Suppressor macrophage (primary cell): Measurements from ENCODE around the gene BATF3.
"Not testable (repeated sequence)": the region's sequence is repeated elsewhere in the genome, so short reads cannot be mapped to it uniquely, and the experiment has no call there.

Experiments used
- DNase-seq, 4 experiments: peaks; one replicate each; pipeline ENCODE4 v3.0.0-alpha.2; 2020 to 2022

BATF3 gene

DNA sequence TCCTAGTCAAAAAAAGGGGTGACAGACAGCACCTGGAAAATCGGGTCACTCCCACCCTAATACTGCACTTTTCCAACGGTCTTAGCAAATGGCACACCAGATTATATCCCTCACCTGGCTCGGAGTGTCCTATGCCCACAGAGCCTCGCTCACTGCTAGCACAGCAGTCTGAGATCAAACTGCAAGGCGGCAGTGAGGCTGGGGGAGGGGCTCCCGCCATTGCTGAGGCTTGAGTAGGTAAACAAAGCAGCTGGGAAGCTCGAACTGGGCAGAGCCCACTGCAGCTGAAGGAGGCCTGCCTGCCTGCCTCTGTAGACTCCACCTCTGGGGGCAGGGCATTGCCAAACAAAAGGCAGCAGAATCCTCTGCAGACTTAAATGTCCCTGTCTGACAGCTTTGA, 41.4 kb downstream of the BATF3 start:
- DNase-seq: not testable (repeated sequence)

DNA sequence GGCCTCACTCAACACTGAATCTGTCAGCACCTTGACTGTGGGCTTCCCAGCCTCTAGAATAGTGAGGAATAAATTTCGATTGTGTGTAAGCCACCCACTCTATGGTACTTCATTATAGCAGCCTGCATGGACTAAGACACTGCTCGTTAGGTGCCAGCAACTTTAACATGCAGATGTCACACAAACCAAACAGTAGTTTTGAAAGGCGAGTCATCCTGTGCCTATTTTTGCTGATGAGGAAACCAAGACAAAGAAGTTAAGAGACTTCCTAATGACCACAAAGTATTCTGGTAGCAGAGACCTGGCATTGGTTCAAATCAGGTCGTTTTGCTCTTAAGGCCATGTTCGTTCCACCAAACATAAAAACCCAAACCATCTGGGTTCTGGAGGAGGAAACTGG, 42.9 kb downstream of the BATF3 start:
- DNase-seq: no peak

- DNase-seq: no peak
Measured at GRCh38 chr1:212655668-212656440, 43.8 kb downstream of the BATF3 start.

DNA sequence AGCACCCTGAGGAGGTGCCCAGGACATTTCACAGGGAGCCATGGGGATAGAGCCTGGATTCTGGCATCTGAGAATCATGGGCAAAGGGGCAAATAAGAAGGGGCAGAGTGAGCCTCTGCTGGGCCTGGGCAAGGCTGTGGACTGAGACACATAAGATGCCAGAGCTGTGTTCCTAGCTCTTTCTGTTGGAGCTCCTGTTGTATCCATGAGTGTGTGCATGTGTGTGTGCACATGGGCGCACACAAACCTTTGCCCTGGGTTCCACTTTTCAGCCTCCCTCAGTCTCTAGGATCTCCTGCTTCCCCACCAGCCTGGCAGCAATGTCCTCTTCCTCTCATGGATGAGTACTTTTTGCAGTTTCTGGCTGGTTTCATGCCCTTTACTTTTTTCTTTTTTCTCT, 47.0 kb downstream of the BATF3 start:
- DNase-seq: no peak

DNA sequence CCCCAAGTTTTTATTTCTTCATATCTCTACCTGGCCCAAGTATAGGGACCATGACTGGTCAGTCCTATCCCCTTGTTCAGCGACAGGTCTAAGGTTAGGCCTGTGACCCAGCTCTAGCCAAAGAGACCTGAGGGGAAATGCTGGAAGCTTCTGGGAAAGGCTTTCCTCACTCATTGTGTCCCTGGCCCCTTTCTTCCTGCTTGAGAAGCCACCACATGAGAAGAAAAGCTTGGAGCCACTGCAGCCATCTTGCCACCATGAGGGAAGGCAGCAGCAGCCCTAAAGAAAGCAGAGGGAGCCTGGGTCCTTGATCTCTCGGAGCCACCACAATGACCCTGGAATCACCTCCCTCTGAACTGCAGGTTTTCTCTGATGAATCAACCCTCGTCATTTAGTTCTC, 47.7 kb downstream of the BATF3 start:
- DNase-seq: no peak

DNA sequence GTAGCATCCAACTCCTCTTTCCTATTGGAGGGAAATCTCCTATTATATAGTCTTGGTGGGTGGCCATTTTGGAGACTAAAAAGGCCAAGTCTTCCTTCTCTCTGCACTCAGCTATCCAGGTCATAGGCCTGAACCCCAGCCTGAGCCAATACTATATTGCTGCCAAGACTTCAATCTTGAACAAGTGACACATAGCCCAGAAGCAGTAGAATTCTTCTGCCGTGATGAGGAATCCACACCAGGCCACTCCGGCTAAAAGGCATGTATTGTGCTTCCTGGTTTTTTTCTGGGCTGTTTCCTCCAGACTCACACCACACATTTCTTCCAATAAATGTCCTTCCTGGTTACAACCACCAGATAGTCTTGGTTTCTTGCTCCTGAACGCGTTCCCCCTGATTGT, 48.1 kb downstream of the BATF3 start:
- DNase-seq: no peak

GRCh38 chr1:212650228-212650627, 49.4 kb downstream of the BATF3 start:
- no peak for DNase-seq

- no peak for DNase-seq
Measured at GRCh38 chr1:212649020-212649419, 50.6 kb downstream of the BATF3 start.

DNA sequence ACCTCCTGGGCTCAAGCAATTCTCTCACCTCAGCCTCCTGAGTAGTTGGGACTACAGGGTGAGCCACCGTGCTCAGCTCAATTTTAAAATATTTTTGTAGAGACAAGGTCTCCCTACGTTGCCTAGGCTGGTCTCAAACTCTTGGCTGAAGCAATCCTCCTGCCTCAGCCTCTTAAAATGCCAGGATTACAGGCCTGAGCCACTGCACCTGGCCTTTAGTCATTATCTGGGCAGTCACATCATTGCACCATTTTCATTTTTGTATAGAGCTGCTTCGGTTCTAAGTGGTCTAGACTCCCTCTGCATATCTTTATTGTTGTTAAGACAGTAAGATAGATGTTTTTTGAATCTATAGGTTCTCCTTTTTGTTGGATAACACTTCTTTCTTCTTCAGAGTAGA, 51.2 kb downstream of the BATF3 start:
- DNase-seq: no peak

DNA sequence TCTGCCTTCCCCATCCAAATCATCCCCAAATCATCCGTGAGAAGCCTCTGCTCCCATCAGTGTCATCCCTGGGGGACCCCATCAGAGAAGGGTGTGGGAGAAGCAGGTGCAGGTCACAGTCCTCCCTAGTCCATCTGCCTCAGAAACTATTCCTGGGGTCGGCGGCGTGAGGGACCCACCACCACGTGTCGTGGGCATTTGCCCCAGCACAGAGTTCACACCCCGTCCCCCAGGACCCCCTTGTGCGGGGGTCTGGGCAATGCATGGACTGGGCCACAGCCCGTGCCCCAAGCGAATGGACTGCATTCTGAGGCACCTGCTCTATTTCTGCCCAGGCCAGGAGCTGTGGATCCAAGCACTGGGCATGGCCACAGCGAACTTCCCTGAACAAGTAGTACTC, 52.6 kb downstream of the BATF3 start:
- no peak for DNase-seq

- DNase-seq: no peak
Measured at GRCh38 chr1:212646588-212646987, 53.1 kb downstream of the BATF3 start.

DNA sequence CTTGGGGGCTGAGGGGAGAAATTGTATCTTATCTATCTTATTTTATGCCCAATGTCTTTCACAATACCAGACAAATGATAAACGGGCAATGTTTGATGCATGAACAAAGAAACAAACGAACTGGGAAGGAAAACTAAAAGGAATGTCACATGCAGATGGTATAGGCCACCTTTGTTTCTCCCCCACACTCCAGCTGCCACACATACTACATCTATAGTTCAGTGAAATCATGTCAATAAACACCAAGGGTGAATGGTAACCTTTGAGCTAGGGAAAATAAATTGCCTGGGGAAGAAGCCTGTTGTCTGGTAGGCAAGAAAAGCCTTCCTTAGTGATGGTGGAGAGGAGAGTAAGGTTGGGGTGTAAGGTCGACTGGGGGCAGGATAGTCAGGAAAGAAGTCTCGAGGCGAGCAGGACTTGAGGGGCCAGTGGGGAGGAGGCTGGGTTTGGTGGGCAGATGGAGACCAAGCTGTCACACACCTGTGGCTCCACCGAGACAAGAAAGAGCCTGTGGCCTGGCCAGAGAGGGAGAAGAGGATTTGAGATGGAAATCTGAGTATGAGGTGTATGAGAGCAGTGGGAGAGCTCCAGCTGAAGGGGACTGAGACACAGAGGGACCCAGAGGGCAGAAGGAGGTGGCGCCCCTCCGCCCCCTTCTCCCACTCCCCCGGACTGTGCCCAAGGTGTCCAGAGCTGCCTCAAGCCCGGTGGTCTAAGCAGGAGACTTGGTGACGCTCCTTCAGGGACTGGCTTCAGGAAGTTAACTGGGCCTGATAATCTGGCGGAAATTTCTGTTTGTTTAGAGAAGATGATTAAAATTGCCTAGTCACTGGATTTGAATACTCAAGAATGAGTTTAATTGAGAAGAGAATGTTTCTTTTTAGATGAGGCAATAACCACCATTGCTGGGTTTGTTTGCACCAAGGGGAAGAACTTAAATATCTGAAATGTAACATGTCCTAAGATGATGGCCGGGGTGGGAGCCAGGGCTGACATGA, 53.8 kb downstream of the BATF3 start:
- no peak for DNase-seq

- DNase-seq: no peak
Measured at GRCh38 chr1:212644866-212645545, 54.6 kb downstream of the BATF3 start.

DNA sequence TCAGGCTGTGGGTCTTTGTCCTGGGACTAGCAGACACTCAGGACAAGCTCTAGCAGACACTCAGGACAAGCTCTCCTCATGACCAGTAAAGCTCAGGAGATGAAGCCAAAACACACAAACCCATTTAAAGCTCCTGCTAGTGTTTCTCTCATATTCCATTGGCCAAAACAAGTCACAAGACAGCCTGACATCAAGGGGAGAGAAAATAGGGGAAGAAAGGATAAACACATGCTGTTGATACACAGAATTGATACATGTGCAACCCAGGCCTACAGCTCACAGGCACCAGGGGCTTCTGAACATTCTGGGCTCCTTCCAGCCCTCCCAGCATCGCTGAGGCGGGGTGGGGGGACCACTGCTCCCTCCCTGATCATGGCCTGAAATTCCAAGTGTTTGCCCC, 55.8 kb downstream of the BATF3 start:
- no peak for DNase-seq

DNA sequence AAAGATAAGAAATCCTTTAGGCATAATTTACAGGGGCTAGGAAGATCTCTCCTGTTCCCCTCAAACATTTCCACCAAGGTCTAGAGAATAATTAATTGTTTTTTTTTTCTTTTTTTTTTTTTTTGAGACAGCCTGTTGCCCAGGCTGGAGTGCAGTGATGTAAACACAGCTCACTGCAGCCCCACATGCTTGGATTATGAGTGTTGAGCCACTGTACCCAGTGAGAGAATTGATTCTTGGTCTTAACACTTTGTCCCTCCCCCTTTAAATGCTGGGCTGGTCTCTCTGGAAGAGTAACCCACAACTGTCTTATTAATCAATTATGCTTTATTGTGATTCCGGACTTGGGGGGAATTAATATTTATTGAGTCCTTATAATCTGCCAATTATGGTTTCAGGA, 57.7 kb downstream of the BATF3 start:
- no peak for DNase-seq

DNA sequence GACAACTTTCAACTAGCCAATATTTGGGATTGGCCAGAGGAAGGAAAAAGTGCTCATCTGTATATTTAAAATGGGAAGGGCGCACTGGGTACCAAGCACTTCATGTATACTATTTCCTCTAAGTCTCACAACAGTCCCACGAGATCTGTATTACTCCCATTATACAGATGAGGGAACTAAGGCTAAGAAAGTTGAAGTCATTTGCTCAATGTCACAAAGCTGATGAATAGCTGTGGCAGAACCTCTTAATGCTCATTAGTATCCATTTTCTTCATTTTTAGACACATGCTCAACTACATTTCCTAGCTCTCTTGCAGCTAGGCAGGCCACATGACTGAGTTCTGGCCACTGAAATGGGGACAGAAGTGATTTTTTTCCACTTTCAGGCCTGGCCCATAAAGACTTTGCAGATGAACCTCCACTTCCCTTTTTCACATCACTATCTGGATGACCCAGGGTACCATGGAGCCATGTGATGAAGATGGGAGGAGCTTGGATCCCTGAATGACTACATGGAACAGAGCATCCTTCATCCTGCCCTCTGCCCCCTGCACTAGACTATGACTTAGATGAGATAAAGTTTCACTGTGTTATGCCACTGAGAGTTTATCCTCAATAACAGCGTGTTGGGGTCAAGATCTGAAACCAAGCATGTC, 59.3 kb downstream of the BATF3 start:
- DNase-seq: peak in 2 of 4 experiments; percentile 28 to 42

DNA sequence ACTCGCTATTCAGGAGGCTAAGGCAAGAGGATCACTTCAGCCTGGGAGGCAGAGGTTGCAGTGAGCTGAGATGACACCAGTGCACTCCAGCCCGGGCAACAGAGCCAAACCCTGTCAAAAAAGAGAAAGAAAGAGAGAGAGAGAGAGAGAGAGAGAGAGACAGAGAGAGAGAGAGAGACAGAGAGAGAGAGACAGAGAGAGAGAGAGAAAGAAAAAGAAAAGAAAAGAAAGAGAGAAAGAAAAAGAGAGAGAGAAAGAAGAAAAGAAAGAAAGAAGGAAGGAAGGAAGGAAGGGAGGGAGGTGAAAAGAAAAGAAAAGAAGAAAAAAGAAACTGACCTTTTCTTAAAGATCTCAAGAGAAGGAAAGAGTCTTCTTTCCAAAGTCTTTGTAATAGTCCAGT, 60.1 kb downstream of the BATF3 start:
- not testable (repeated sequence) for DNase-seq

DNA sequence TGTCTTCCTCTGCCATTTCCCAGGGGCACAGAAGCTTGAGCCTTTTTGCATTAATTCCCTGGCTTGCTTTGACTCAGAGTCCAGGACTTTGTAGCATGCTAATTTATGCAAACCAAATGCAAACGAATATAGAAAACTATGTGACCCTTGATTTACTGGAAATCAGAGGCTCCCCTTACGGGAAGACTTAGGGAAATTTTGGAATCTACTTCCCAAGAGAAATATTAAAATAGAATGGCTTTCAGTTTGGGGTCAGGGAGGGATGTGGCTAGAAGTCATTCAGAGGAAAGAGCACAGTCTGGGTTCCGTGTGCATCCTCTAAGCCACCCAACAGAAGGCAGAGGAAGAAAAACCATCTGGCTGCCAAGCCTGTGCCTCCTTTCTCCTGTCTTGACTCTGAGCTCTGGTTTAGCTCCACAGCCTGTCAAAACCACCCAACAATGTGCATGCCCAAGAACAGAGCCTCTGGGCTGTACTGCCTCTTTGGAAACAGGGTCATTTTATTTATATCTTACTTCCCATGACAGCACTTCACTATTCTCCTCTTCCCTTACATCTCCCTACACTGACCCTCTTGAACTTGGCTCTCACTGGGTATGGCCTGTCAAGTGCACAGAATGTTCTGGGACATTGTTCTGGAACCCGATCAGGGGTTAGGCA, 61.0 kb downstream of the BATF3 start:
- DNase-seq: no peak

GRCh38 chr1:212637902-212638301, 61.7 kb downstream of the BATF3 start:
- no peak for DNase-seq
